GM12878 (cell line): ENCODE data around the gene RBP3. TPM values are rescaled to one million over a fixed set of nuclear protein-coding genes. Genes with fewer than 3 reads are reported as not detected.

Experiments used
- ATAC-seq: fragments of 200-7000 bp; cut with Tn5 transposase; 3 replicates; pipeline ENCODE4 v1.9.1; 2020; ENCODE audit warnings: mild to moderate bottlenecking, moderate library complexity
- BruUV-seq: library from RNA; stranded (reverse); fragments of 400-500 nt; replicated peaks from 2 replicates; lab custom pipeline; 2021; lab: Mats Ljungman, UMichigan
- CTCF ChIA-PET: fragments of 300-600 bp; sonication (Branson Sonifier 250); formaldehyde crosslinking; extraction: SDS; loops from one replicate; lab custom pipeline; 2021; ENCODE audit warnings: inconsistent platforms; lab: Yijun Ruan, JAX
- POLR2A ChIA-PET: fragments of 350-600 bp; formaldehyde crosslinking; extraction: SDS; loops from one replicate; lab custom pipeline; 2021; ENCODE audit warnings: inconsistent platforms; lab: Charles Lee
- RAD21 ChIA-PET: fragments of 300-600 bp; sonication (Branson Sonifier 250); formaldehyde crosslinking; loops from one replicate; lab custom pipeline; 2023; ENCODE audit warnings: antibody characterized with exemption; ENCODE audit not compliant: unreplicated experiment; lab: Charles Lee
- SMC1A ChIA-PET: fragments of 300-600 bp; sonication (Branson Sonifier 250); formaldehyde crosslinking; loops from one replicate; lab custom pipeline; 2023; ENCODE audit not compliant: unreplicated experiment, uncharacterized antibody; lab: Charles Lee
- DNase-seq: peaks from one replicate; pipeline ENCODE4 v3.0.0-alpha.2; 2011; ENCODE audit warnings: low read depth, low spot score
- FAIRE-seq: peaks from 3 replicates; lab custom pipeline; 2011; peaks lifted over from hg19 to GRCh38; lab: Jason Lieb, UNC
- H2AFZ ChIP-seq: 2 replicates; pipeline ENCODE4 v1.6.0; 2011; ENCODE audit warnings: low read depth, low read length, control low read depth; ENCODE audit not compliant: control insufficient read depth
- H3K27ac ChIP-seq: 2 replicates; pipeline ENCODE4 v1.5.1; 2011; ENCODE audit warnings: control low read depth; ENCODE audit not compliant: control insufficient read depth, insufficient read depth
- H3K27me3 ChIP-seq, 2 experiments: replicated peaks in 1 of 2; 2 replicates each; pipeline versions ENCODE4 v1.6.0 to v1.6.1; 2011; ENCODE audit warnings: low read length in 1 of 2; ENCODE audit not compliant: control insufficient read depth in 2 of 2, insufficient read depth in 2 of 2
- H3K36me3 ChIP-seq, 2 experiments: 2 replicates each; pipeline ENCODE4 v1.5.1; 2011; ENCODE audit warnings: low read length in 1 of 2; ENCODE audit not compliant: control insufficient read depth in 2 of 2, insufficient read depth in 2 of 2
- H3K4me1 ChIP-seq: 2 replicates; pipeline ENCODE4 v1.6.1; 2011; ENCODE audit warnings: mild to moderate bottlenecking, low read length, moderate library complexity, mixed read lengths; ENCODE audit not compliant: control insufficient read depth, insufficient read depth
- H3K4me2 ChIP-seq: 2 replicates; pipeline ENCODE4 v1.6.0; 2011; ENCODE audit warnings: control low read depth; ENCODE audit not compliant: control insufficient read depth, insufficient read depth
- H3K4me3 ChIP-seq: fragments of 200-600 bp; sonication (generic); 2 replicates; pipeline ENCODE4 v1.5.1; 2016
- H3K79me2 ChIP-seq: 2 replicates; pipeline ENCODE4 v1.6.0; 2011; ENCODE audit warnings: low read length; ENCODE audit not compliant: control insufficient read depth, insufficient read depth
- H3K9ac ChIP-seq: 2 replicates; pipeline ENCODE4 v1.8.0; 2011; ENCODE audit warnings: low read length, control low read depth, mixed read lengths; ENCODE audit not compliant: control insufficient read depth, insufficient read depth
- H3K9me3 ChIP-seq: replicated peaks from 3 replicates; pipeline ENCODE4 v1.5.1; 2011; ENCODE audit warnings: mild to moderate bottlenecking, low read length; ENCODE audit not compliant: control insufficient read depth, insufficient read depth
- H4K20me1 ChIP-seq: 2 replicates; pipeline ENCODE4 v1.6.0; 2011; ENCODE audit not compliant: control insufficient read depth, insufficient read depth
- ATF2 ChIP-seq: IDR thresholded peaks from 2 replicates; pipeline ENCODE4 v1.6.1; 2012; ENCODE audit warnings: low read length, inconsistent platforms
- CHD1 ChIP-seq: IDR thresholded peaks from 2 replicates; pipeline ENCODE4 v1.6.1; 2012; ENCODE audit warnings: low read depth, low read length, improper control_type of control experiment
- CTCF ChIP-seq, 3 experiments: IDR thresholded peaks in 2 of 3; conservative IDR thresholded peaks in 1 of 3; 2 replicates each; pipeline ENCODE4 v1.5.1; 2011; ENCODE audit warnings: low read depth in 3 of 3, low read length in 3 of 3, mild to moderate bottlenecking in 3 of 3, control low read depth in 2 of 3, moderate library complexity in 2 of 3, inconsistent platforms in 1 of 3, mixed read lengths in 1 of 3; ENCODE audit not compliant: control insufficient read depth in 2 of 3, insufficient read depth in 1 of 3; ENCODE audit errors: extremely low read depth in 1 of 3
- HDAC2 ChIP-seq: fragments of 200-600 bp; sonication (generic); IDR thresholded peaks from 2 replicates; pipeline ENCODE4 v1.6.1; 2017
- RELB ChIP-seq: fragments of 450-650 bp; IDR thresholded peaks from 2 replicates; pipeline ENCODE4 v1.6.1; 2017; ENCODE audit warnings: low read depth, mild to moderate bottlenecking, moderate library complexity
- SREBF2 ChIP-seq: IDR thresholded peaks from 2 replicates; pipeline ENCODE4 v1.6.1; 2012; ENCODE audit warnings: mild to moderate bottlenecking, low read length
- TARDBP ChIP-seq: IDR thresholded peaks from 2 replicates; pipeline ENCODE4 v1.6.1; 2016; ENCODE audit warnings: borderline replicate concordance
- TCF7 ChIP-seq: IDR thresholded peaks from 2 replicates; pipeline ENCODE4 v1.6.1; 2014; ENCODE audit warnings: antibody characterized with exemption, borderline replicate concordance
- ZBTB40 ChIP-seq: fragments of 450-650 bp; IDR thresholded peaks from 2 replicates; pipeline ENCODE4 v1.6.1; 2016; ENCODE audit warnings: mild to moderate bottlenecking, moderate library complexity, borderline replicate concordance
- ZNF217 ChIP-seq: fragments of 450-650 bp; IDR thresholded peaks from 2 replicates; pipeline ENCODE4 v1.6.1; 2017; ENCODE audit warnings: antibody characterized with exemption, mild to moderate bottlenecking
- WGBS: methylation state at CpG from one replicate; pipeline ENCODE4 v1.1.6; 2016; ENCODE audit warnings: low lambda C conversion rate; ENCODE audit not compliant: insufficient replicate concordance, insufficient coverage; ENCODE audit errors: missing lambda C conversion rate; 5-methylcytosine and 5-hydroxymethylcytosine counted together
- in situ Hi-C: fragments of 300-500 bp; cut with MboI; formaldehyde crosslinking; loops from 9 replicates; pipeline ENCODE4 v1.14.3; 2018; ENCODE audit warnings: mixed read lengths
- intact Hi-C: fragments of 100-400 bp; cut with micrococcal nuclease; formaldehyde crosslinking; loops from one replicate; pipeline ENCODE4 v1.14.2; 2022; ENCODE audit not compliant: unreplicated experiment
- polyA plus RNA-seq, 11 experiments: library from polyadenylated mRNA; depleted of rRNA in 4 of 11; unstranded in 6 of 11; stranded (reverse) in 5 of 11; fragments of >200 nt; fragmentation: Nextera tagmentation in 4 of 11; fragmentation: Illumina TruSeq in 1 of 11; extraction: Ambion mirVana in 4 of 11; extraction: Trizol in 1 of 11; gene quantifications; 1 replicate in 1 of 11; 2 replicates in 10 of 11; pipeline versions ENCODE4 v1.2.1 to v1.2.3, GENCODE V29; 2011 to 2016; ENCODE audit warnings: inconsistent platforms in 2 of 11, missing spikeins in 2 of 11, low read depth in 1 of 11
- total RNA-seq, 4 experiments: library from RNA; depleted of rRNA in 3 of 4; stranded (reverse); fragments of >200 nt in 3 of 4; fragmentation: Illumina TruSeq in 1 of 4; extraction: Trizol in 1 of 4; gene quantifications; 2 replicates each; pipeline versions ENCODE4 v1.2.1 to v1.2.3, GENCODE V29; 2013 to 2021

Gene RBP3
- total and polyA plus RNA-seq, 10 of the 15 experiments (the other 5 are each of a cell fraction or from before 2014, with no cell fraction given): not detected

GRCh38 chr10:47381427-47382379, 33.5 kb downstream of the RBP3 start:
- SMC1A ChIA-PET: no interaction called here
- DNase-seq: no peak

More at GRCh38 chr10:47381427-47382379, 33.5 kb downstream of the RBP3 start:
- no peak overlapping the region for H2AFZ ChIP-seq
- no peaks in the 10 kb centered on the region for H3K36me3 ChIP-seq
- H3K9me3 ChIP-seq: peaks cover 4% of the 10 kb centered on the region; the same call in 1 of the 3 replicates
- in situ Hi-C loops: loop anchor here (5.0 kb wide), 2 partner anchors 1099 to 1274 kb away; no protein-coding TSS in a partner anchor
- no peaks in the 10 kb centered on the region for H4K20me1 ChIP-seq
- TF ChIP-seq CTCF (IDR thresholded peaks at IDR 0.05 in 2 of 3, conservative IDR thresholded peaks at IDR 0.05 in 1 of 3; ENCODE audit: control insufficient read depth in 2 of 3, extremely low read depth in 1 of 3, insufficient read depth in 1 of 3, low read depth in 3 of 3, low read length in 3 of 3): no peak
- TF ChIP-seq TARDBP: no peak
- TF ChIP-seq SREBF2: no peak
- no peak for TF ChIP-seq CHD1
- no peak for TF ChIP-seq ZNF217
- no peak for TF ChIP-seq HDAC2
- no peak for TF ChIP-seq RELB
- TF ChIP-seq TCF7: no peak
- TF ChIP-seq ATF2: no peak
- TF ChIP-seq ZBTB40: no peak
- H3K27ac ChIP-seq: no peak overlapping the region
- H3K4me2 ChIP-seq: no peak overlapping the region
- no peak for ATAC-seq
- no peak overlapping the region for H3K9ac ChIP-seq
- no peaks in the 10 kb centered on the region for H3K4me1 ChIP-seq
- WGBS: 14% methylated on average over 9 of the region's 9 CpGs
- BruUV-seq: no TSS peak
- RAD21 ChIA-PET: no interaction called here
- FAIRE-seq: no peak
- CTCF ChIA-PET: no interaction called here
- peaks cover 0 to 10% of the 10 kb centered on the region in 2 experiments; a peak in 3 of 4 replicates for H3K27me3 ChIP-seq
- intact Hi-C loops: no loop called here
- POLR2A ChIA-PET: no interaction called here
- no peak overlapping the region for H3K4me3 ChIP-seq
- no peaks in the 10 kb centered on the region for H3K79me2 ChIP-seq
